ENCODE measurements around the gene ERBB2.

- TF ChIP-seq, protein P1, sequence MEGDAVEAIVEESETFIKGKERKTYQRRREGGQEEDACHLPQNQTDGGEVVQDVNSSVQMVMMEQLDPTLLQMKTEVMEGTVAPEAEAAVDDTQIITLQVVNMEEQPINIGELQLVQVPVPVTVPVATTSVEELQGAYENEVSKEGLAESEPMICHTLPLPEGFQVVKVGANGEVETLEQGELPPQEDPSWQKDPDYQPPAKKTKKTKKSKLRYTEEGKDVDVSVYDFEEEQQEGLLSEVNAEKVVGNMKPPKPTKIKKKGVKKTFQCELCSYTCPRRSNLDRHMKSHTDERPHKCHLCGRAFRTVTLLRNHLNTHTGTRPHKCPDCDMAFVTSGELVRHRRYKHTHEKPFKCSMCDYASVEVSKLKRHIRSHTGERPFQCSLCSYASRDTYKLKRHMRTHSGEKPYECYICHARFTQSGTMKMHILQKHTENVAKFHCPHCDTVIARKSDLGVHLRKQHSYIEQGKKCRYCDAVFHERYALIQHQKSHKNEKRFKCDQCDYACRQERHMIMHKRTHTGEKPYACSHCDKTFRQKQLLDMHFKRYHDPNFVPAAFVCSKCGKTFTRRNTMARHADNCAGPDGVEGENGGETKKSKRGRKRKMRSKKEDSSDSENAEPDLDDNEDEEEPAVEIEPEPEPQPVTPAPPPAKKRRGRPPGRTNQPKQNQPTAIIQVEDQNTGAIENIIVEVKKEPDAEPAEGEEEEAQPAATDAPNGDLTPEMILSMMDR (IDR thresholded peaks at IDR 0.05), result peak in 5 of 7 experiments; percentile 80 to 93 (median 88)
- TF ChIP-seq EP300 (IDR thresholded peaks at IDR 0.05), result no peak
- peak in 1 of 4 donors; percentile 47 for TF ChIP-seq POLR2A (IDR thresholded peaks at IDR 0.05)
- peak; percentile 51 to 98 (median 95) for TF ChIP-seq POLR2AphosphoS5 (IDR thresholded peaks at IDR 0.05)
These were observed 30.4 kb downstream of the ERBB2 start, which contains the start of gene MIEN1 for GRCh38 chr17:39730095-39730921.
